Large intestine (tissue), 3 donors: ENCODE data around the gene CALN1. TPM values are rescaled to one million over a fixed set of nuclear protein-coding genes. Genes with fewer than 3 reads are reported as not detected.

Experiments used
- DNase-seq, 2 donors: peaks; one replicate each; pipeline versions ENCODE4 v3.0.0 to v3.0.0-alpha.2; 2013
- H3K27ac ChIP-seq: one replicate; pipeline ENCODE4 v1.5.1; 2013; ENCODE audit warnings: low read length
- H3K27me3 ChIP-seq: 2 replicates; pipeline ENCODE4 v1.6.1; 2013; ENCODE audit warnings: low read length; ENCODE audit not compliant: control insufficient read depth, insufficient read depth
- H3K36me3 ChIP-seq: 2 replicates; pipeline ENCODE4 v1.6.1; 2013; ENCODE audit warnings: low read length; ENCODE audit not compliant: control insufficient read depth, insufficient read depth
- H3K4me1 ChIP-seq: one replicate; pipeline ENCODE4 v1.6.1; 2013; ENCODE audit warnings: low read length; ENCODE audit not compliant: control insufficient read depth, insufficient read depth
- H3K4me3 ChIP-seq: one replicate; pipeline ENCODE4 v1.5.1; 2013; ENCODE audit warnings: low read length
- H3K9me3 ChIP-seq: one replicate; pipeline ENCODE4 v1.6.1; 2013; ENCODE audit warnings: mild to moderate bottlenecking, low read depth, low read length, moderate library complexity; ENCODE audit not compliant: control insufficient read depth
- WGBS: methylation state at CpG from one replicate; pipeline ENCODE4 v1.1.5; 2013; ENCODE audit warnings: low lambda C conversion rate; ENCODE audit not compliant: insufficient coverage; 5-methylcytosine and 5-hydroxymethylcytosine counted together
- polyA plus RNA-seq: library from polyadenylated mRNA; unstranded; fragments of 120-200 nt; gene quantifications from one replicate; pipeline ENCODE4 v1.2.1, GENCODE V29; 2013

CALN1 gene
- polyA plus RNA-seq, 1 donor: 0.09 TPM

- Histone ChIP-seq H3K4me3 (no peak overlapping the region), H3K9me3 (peaks cover 4% of the 10 kb centered on the region), H3K27ac (no peak overlapping the region), H3K27me3 (no peaks in the 10 kb centered on the region), H3K4me1 (no peaks in the 10 kb centered on the region), H3K36me3 (no peaks in the 10 kb centered on the region)
- WGBS: no CpG with 5 or more reads among the region's 5 CpGs
- no peak for DNase-seq
These were observed 299.1 kb downstream of the CALN1 start for GRCh38 chr7:72112992-72113391.

DNA sequence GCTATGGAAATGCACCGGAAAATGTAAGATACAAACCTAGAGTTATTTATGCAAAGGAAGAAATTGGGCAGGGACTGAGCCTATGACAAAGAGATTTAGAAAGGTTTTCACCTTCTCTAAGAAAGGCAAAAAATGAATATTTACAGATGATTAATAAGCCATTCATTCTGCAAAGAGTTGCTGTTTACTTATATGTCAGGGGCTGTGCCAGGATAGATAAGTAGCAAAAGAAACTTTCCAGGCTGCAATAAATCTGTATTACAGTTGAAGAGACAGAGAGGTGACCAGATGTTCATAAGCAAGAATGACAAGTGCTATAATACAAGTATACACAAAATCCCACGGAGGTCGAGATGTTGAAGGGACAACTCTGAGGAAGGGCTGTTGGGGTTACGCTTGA lies 299.6 kb downstream of the CALN1 start:
- WGBS: 83% methylated on average over 1 of the region's 4 CpGs
- H3K9me3 ChIP-seq: peaks cover 4% of the 10 kb centered on the region
- no peak overlapping the region for H3K27ac ChIP-seq

DNA sequence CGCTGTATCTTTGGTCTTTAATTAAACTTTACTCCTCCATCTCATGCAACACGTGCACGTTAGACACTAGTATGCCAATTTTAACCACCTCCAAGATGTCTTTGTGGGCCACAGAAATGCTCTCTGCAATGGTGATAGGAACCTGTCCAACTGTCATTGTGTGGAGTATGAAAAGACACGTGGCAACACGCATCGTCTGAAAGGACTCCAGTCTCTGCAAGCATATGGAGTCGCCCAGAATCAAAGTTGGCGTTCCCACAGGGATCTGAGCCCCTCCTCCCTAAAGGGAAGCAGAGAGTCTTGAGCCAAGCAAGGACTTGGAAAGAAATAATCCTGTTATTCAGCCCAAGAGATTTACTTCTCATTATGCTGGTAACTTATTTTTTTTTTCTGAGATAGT lies 301.1 kb downstream of the CALN1 start:
- no peaks in the 10 kb centered on the region for H3K36me3 ChIP-seq
- WGBS: no CpG with 5 or more reads among the region's 8 CpGs
- no peaks in the 10 kb centered on the region for H3K4me1 ChIP-seq
- no peak for DNase-seq
- no peak overlapping the region for H3K27ac ChIP-seq
- peaks cover 6% of the 10 kb centered on the region for H3K9me3 ChIP-seq
- H3K27me3 ChIP-seq: no peaks in the 10 kb centered on the region
- H3K4me3 ChIP-seq: no peak overlapping the region

More for the DNA sequence above, 299.6 kb downstream of the CALN1 start:
- DNase-seq: no peak
- no peaks in the 10 kb centered on the region for H3K36me3 ChIP-seq
- H3K27me3 ChIP-seq: no peaks in the 10 kb centered on the region
- H3K4me1 ChIP-seq: no peaks in the 10 kb centered on the region
- no peak overlapping the region for H3K4me3 ChIP-seq

- WGBS: no CpG with 5 or more reads among the region's 8 CpGs
- Histone ChIP-seq H3K4me3 (no peak overlapping the region), H3K27me3 (no peaks in the 10 kb centered on the region), H3K36me3 (no peaks in the 10 kb centered on the region), H3K27ac (no peak overlapping the region), H3K9me3 (peaks cover 6% of the 10 kb centered on the region), H3K4me1 (no peaks in the 10 kb centered on the region)
- no peak for DNase-seq
These were observed 302.6 kb downstream of the CALN1 start for GRCh38 chr7:72109566-72109965.

DNA sequence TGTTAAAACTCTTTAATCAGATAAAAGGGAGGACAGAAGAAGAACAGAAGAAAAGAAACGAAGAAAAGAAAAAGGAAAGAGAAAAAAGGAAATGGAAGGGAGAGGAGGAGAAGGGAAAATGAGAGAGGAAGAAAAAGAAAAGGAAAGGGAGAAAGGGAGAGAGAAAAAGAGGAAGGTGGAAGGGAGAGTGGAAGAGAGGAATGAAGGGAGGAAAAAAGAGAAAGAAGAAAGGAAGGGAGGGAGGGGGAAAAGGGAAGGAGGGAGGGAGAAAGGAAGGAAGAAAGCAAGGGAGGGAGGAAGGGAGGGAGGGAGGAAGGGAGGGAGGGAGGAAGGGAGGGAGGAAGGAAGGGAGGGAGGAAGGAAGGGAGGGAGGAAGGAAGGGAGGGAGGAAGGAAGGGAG lies 305.7 kb downstream of the CALN1 start:
- Histone ChIP-seq H3K4me1 (no peaks in the 10 kb centered on the region), H3K36me3 (no peaks in the 10 kb centered on the region), H3K4me3 (no peak overlapping the region), H3K9me3 (peaks cover 6% of the 10 kb centered on the region), H3K27ac (no peak overlapping the region), H3K27me3 (no peaks in the 10 kb centered on the region)
- no peak for DNase-seq
- 69% methylated on average over 1 of the region's 1 CpG for WGBS

- no peak for DNase-seq
- 100% methylated on average over 1 of the region's 6 CpGs for WGBS
- Histone ChIP-seq H3K4me3 (no peak overlapping the region), H3K4me1 (no peaks in the 10 kb centered on the region), H3K27ac (no peak overlapping the region), H3K36me3 (no peaks in the 10 kb centered on the region), H3K27me3 (no peaks in the 10 kb centered on the region), H3K9me3 (no peaks in the 10 kb centered on the region)
These were observed 310.7 kb downstream of the CALN1 start for GRCh38 chr7:72101444-72101843.

- Histone ChIP-seq H3K27me3 (no peaks in the 10 kb centered on the region), H3K36me3 (no peaks in the 10 kb centered on the region), H3K4me1 (no peaks in the 10 kb centered on the region), H3K9me3 (no peaks in the 10 kb centered on the region), H3K27ac (no peak overlapping the region), H3K4me3 (no peak overlapping the region)
- WGBS: 85% methylated on average over 2 of the region's 6 CpGs
- DNase-seq: no peak
These were observed 312.4 kb downstream of the CALN1 start for GRCh38 chr7:72099784-72100183.

GRCh38 chr7:72098807-72099580 lies 313.1 kb downstream of the CALN1 start:
- H3K36me3 ChIP-seq: no peaks in the 10 kb centered on the region
- DNase-seq: peak in 1 of 2 donors; percentile 1
- H3K9me3 ChIP-seq: no peaks in the 10 kb centered on the region
- no peak overlapping the region for H3K4me3 ChIP-seq
- H3K27ac ChIP-seq: no peak overlapping the region
- H3K4me1 ChIP-seq: no peaks in the 10 kb centered on the region
- no peaks in the 10 kb centered on the region for H3K27me3 ChIP-seq
- 100% methylated on average over 2 of the region's 16 CpGs for WGBS

GRCh38 chr7:72097226-72097625 lies 314.9 kb downstream of the CALN1 start:
- Histone ChIP-seq H3K27ac (no peak overlapping the region), H3K4me3 (no peak overlapping the region), H3K9me3 (no peaks in the 10 kb centered on the region), H3K27me3 (no peaks in the 10 kb centered on the region), H3K36me3 (no peaks in the 10 kb centered on the region), H3K4me1 (no peaks in the 10 kb centered on the region)
- WGBS: no CpG with 5 or more reads among the region's 3 CpGs
- DNase-seq: no peak

- Histone ChIP-seq H3K36me3 (no peaks in the 10 kb centered on the region), H3K27ac (no peak overlapping the region), H3K4me3 (no peak overlapping the region), H3K27me3 (no peaks in the 10 kb centered on the region), H3K9me3 (no peaks in the 10 kb centered on the region), H3K4me1 (no peaks in the 10 kb centered on the region)
- WGBS: no CpG with 5 or more reads among the region's 5 CpGs
- no peak for DNase-seq
These were observed 319.4 kb downstream of the CALN1 start for GRCh38 chr7:72092769-72093168.

- no peaks in the 10 kb centered on the region for H3K27me3 ChIP-seq
- H3K27ac ChIP-seq: no peak overlapping the region
- H3K4me3 ChIP-seq: no peak overlapping the region
- H3K4me1 ChIP-seq: no peaks in the 10 kb centered on the region
- no peaks in the 10 kb centered on the region for H3K36me3 ChIP-seq
- WGBS: no CpG with 5 or more reads among the region's 5 CpGs
- no peak for DNase-seq
- no peaks in the 10 kb centered on the region for H3K9me3 ChIP-seq
These were observed 324.2 kb downstream of the CALN1 start for GRCh38 chr7:72087926-72088325.
